SK-N-MC (cell line): ENCODE measurements around the gene BCAP31.
"Not testable (repeated sequence)": the region's sequence is repeated elsewhere in the genome, so short reads cannot be mapped to it uniquely, and the experiment has no call there.

Experiments
- EZH2 ChIP-seq: fragments of 200-600 bp; sonication (generic); IDR thresholded peaks from one replicate; pipeline ENCODE4 v1.6.1; 2017; ENCODE audit warnings: antibody characterized with exemption
- POLR2AphosphoS5 ChIP-seq: IDR thresholded peaks from 2 replicates; pipeline ENCODE4 v1.6.1; 2012; ENCODE audit warnings: mild to moderate bottlenecking, low read depth, low read length, borderline replicate concordance

- not testable (repeated sequence) for TF ChIP-seq POLR2AphosphoS5, EZH2
Observed at GRCh38 chrX:153746991-153747390, 22.8 kb upstream of the BCAP31 start.
